Thyroid gland (tissue), 4 donors: ENCODE measurements around the gene MCL1. TPM values are rescaled to one million over a fixed set of nuclear protein-coding genes. Genes with fewer than 3 reads are reported as not detected.

Experiments
- DNase-seq, 2 donors: peaks; one replicate each; pipeline ENCODE4 v3.0.0-alpha.2; 2019
- H3K27ac ChIP-seq, 3 donors: fragments of 200-600 bp; sonication (generic); 1 replicate in 2 of 3; 2 replicates in 1 of 3; pipeline ENCODE4 v1.5.1; 2016 to 2019; ENCODE audit warnings: mild to moderate bottlenecking in 1 of 3, moderate library complexity in 1 of 3
- H3K27me3 ChIP-seq: fragments of 200-600 bp; sonication (generic); one replicate; pipeline ENCODE4 v1.5.1; 2019
- H3K36me3 ChIP-seq, 2 donors: fragments of 200-600 bp; sonication (generic); one replicate each; pipeline ENCODE4 v1.5.1; 2016 to 2019
- H3K4me1 ChIP-seq, 2 donors: fragments of 200-600 bp; sonication (generic); one replicate each; pipeline ENCODE4 v1.5.1; 2017 to 2019
- H3K4me3 ChIP-seq, 3 donors: fragments of 200-600 bp; sonication (generic); replicated peaks in 1 of 3; 1 replicate in 2 of 3; 2 replicates in 1 of 3; pipeline ENCODE4 v1.5.1; 2016; ENCODE audit warnings: mild to moderate bottlenecking in 1 of 3
- H3K9me3 ChIP-seq: fragments of 200-600 bp; sonication (generic); one replicate; pipeline ENCODE4 v1.5.1; 2017
- POLR2A ChIP-seq, 2 donors: fragments of 450-650 bp; IDR thresholded peaks; one replicate each; pipeline ENCODE4 v1.6.1; 2017; ENCODE audit warnings: antibody characterized with exemption in 2 of 2, mild to moderate bottlenecking in 2 of 2, moderate library complexity in 1 of 2
- WGBS, 2 donors: methylation state at CpG; one replicate each; pipeline ENCODE4 v1.1.5; 2017; 5-methylcytosine and 5-hydroxymethylcytosine counted together
- intact Hi-C: fragments of 100-400 bp; cut with DNase I; formaldehyde crosslinking; loops from one replicate; pipeline ENCODE4 v1.15.1; 2023
- total RNA-seq, 4 donors: library from RNA; depleted of rRNA; stranded (reverse); fragments of >200 nt; gene quantifications; one replicate each; pipeline ENCODE4 v1.2.3, GENCODE V29; 2016
- TF ChIP-seq, protein P1 (sequence below), 6 experiments: fragments of 200-600 bp in 3 of 6; fragments of 450-650 bp in 3 of 6; sonication (generic) in 3 of 6; IDR thresholded peaks; one replicate each; pipeline ENCODE4 v1.5.1; 2016 to 2019; ENCODE audit warnings: antibody characterized with exemption in 6 of 6, mild to moderate bottlenecking in 2 of 6, inconsistent platforms in 1 of 6, moderate library complexity in 1 of 6

MCL1 gene
- total RNA-seq, 4 donors from 2014 or later, result 164 to 313 (median 203) TPM

- peak in 1 of 2 donors; percentile 22 for DNase-seq
- Histone ChIP-seq H3K27ac (peak overlapping the region in 2 of 3 donors; percentile 70 to 73), H3K27me3 (no peaks in the 10 kb centered on the region), H3K9me3 (no peaks in the 10 kb centered on the region), H3K4me1 (peaks cover 22 to 40% of the 10 kb centered on the region in 2 donors), H3K4me3 (no peak overlapping the region), H3K36me3 (peaks cover 37 to 62% of the 10 kb centered on the region in 2 donors)
- TF ChIP-seq POLR2A (IDR thresholded peaks at IDR 0.05), result no peak
- TF ChIP-seq, protein P1, sequence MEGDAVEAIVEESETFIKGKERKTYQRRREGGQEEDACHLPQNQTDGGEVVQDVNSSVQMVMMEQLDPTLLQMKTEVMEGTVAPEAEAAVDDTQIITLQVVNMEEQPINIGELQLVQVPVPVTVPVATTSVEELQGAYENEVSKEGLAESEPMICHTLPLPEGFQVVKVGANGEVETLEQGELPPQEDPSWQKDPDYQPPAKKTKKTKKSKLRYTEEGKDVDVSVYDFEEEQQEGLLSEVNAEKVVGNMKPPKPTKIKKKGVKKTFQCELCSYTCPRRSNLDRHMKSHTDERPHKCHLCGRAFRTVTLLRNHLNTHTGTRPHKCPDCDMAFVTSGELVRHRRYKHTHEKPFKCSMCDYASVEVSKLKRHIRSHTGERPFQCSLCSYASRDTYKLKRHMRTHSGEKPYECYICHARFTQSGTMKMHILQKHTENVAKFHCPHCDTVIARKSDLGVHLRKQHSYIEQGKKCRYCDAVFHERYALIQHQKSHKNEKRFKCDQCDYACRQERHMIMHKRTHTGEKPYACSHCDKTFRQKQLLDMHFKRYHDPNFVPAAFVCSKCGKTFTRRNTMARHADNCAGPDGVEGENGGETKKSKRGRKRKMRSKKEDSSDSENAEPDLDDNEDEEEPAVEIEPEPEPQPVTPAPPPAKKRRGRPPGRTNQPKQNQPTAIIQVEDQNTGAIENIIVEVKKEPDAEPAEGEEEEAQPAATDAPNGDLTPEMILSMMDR (IDR thresholded peaks at IDR 0.05), result no peak
- 61 to 72% methylated on average over 8 of the region's 8 CpGs for WGBS, 2 donors
- intact Hi-C loops, result loop anchor here (5.0 kb wide), 1 partner anchor 65 kb away; no protein-coding TSS in a partner anchor
Measured at GRCh38 chr1:150622303-150622975, 43.0 kb upstream of the MCL1 start.

- TF ChIP-seq, protein P1 (IDR thresholded peaks at IDR 0.05), result peak; percentile 31 to 68 (median 60)
- no peak for TF ChIP-seq POLR2A (IDR thresholded peaks at IDR 0.05)
- no peaks in the 10 kb centered on the region for H3K9me3 ChIP-seq
- peak overlapping the region; percentile 22 to 73 (median 70) for H3K27ac ChIP-seq
- peaks cover 22 to 40% of the 10 kb centered on the region in 2 donors for H3K4me1 ChIP-seq
- H3K27me3 ChIP-seq, result no peaks in the 10 kb centered on the region
- no peak overlapping the region for H3K4me3 ChIP-seq
- H3K36me3 ChIP-seq, result peaks cover 33 to 55% of the 10 kb centered on the region in 2 donors
- WGBS, 2 donors, result 70 to 76% methylated on average over 8 of the region's 8 CpGs
- intact Hi-C loops, result loop anchor here (5.0 kb wide), 1 partner anchor 64 kb away; no protein-coding TSS in a partner anchor
- peak; percentile 40 to 45 for DNase-seq
Measured at GRCh38 chr1:150621497-150622302, 42.3 kb upstream of the MCL1 start.

DNA sequence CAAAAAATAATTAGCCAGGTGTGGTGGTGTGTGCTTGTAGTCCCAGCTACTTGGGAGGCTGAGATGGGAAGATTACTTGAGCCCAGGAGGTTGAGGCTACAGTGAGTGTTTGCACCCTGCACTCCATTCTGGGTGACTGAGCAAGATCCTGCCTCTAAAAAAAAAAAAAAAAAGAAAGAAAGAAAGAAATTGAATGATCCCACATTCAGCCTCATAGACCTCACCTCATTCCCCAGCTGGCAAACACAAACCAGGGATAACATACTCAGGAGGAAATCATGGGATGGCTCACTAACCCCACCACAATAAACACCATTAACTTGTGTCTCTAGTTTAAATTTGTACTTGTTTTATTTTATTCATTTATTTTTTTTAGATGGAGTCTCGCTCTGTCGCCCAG is 41.5 kb upstream of the MCL1 start:
- TF ChIP-seq, protein P1 (IDR thresholded peaks at IDR 0.05), result no peak
- no peak for TF ChIP-seq POLR2A (IDR thresholded peaks at IDR 0.05)
- Histone ChIP-seq H3K4me3 (no peak overlapping the region), H3K27ac (peak overlapping the region; percentile 22 to 73 (median 70)), H3K4me1 (peaks cover 22 to 40% of the 10 kb centered on the region in 2 donors), H3K9me3 (no peaks in the 10 kb centered on the region), H3K36me3 (peaks cover 27 to 50% of the 10 kb centered on the region in 2 donors), H3K27me3 (no peaks in the 10 kb centered on the region)
- WGBS, 2 donors, result 96 to 100% methylated on average over 2 of the region's 2 CpGs
- intact Hi-C loops, result loop anchor here (5.0 kb wide), 1 partner anchor 64 kb away; no protein-coding TSS in a partner anchor
- no peak for DNase-seq

- peaks cover 16 to 40% of the 10 kb centered on the region in 2 donors for H3K36me3 ChIP-seq
- H3K9me3 ChIP-seq, result no peaks in the 10 kb centered on the region
- intact Hi-C loops, result loop anchor here (5.0 kb wide), 1 partner anchor 63 kb away; no protein-coding TSS in a partner anchor
- peak; percentile 32 to 42 for DNase-seq
- H3K4me1 ChIP-seq, result peaks cover 22 to 40% of the 10 kb centered on the region in 2 donors
- 40 to 42% methylated on average over 4 of the region's 4 CpGs for WGBS, 2 donors
- no peak overlapping the region for H3K4me3 ChIP-seq
- H3K27me3 ChIP-seq, result no peaks in the 10 kb centered on the region
- TF ChIP-seq, protein P1 (IDR thresholded peaks at IDR 0.05), result peak in 4 of 6 experiments; percentile 8 to 38 (median 22)
- TF ChIP-seq POLR2A (IDR thresholded peaks at IDR 0.05), result peak in 1 of 2 donors; percentile 25
- H3K27ac ChIP-seq, result peak overlapping the region; percentile 52 to 73 (median 70)
Measured at GRCh38 chr1:150619576-150620509, 40.4 kb upstream of the MCL1 start.
